ENCODE results near the gene MPND.

GRCh38 chr19:4369109-4369887, 25.9 kb downstream of the MPND start:
- TF ChIP-seq CTCF (IDR thresholded peaks at IDR 0.05) = no peak
- no peak for TF ChIP-seq POLR2A (IDR thresholded peaks at IDR 0.05)
